HS-27A (cell line): ENCODE data around the gene PPID.
"Not testable (repeated sequence)": the region's sequence is repeated elsewhere in the genome, so short reads cannot be mapped to it uniquely, and the experiment has no call there.

ENCODE experiments used
- DNase-seq: peaks from one replicate; pipeline ENCODE4 v3.0.0-alpha.2; 2012; ENCODE audit warnings: low read depth, missing footprints

The PPID gene

GRCh38 chr4:158666892-158667291 is 56.3 kb downstream of the PPID start:
- no peak for DNase-seq

- DNase-seq = no peak
These were observed 58.4 kb downstream of the PPID start for GRCh38 chr4:158664806-158665205.

- DNase-seq = not testable (repeated sequence)
These were observed 59.2 kb downstream of the PPID start for GRCh38 chr4:158663707-158664625.

GRCh38 chr4:158663255-158663654 is 59.9 kb downstream of the PPID start:
- DNase-seq = not testable (repeated sequence)
